Ectodermal cell (in vitro differentiated cells): ENCODE results near the gene WWP2.
"Not testable (repeated sequence)": the region's sequence is repeated elsewhere in the genome, so short reads cannot be mapped to it uniquely, and the experiment has no call there.

ENCODE experiments used
- H3K27ac ChIP-seq: 2 replicates; pipeline ENCODE4 v1.7.0; 2013; ENCODE audit warnings: mild to moderate bottlenecking, low read depth, low read length; ENCODE audit not compliant: insufficient read depth, poor library complexity, severe bottlenecking
- H3K27me3 ChIP-seq: 2 replicates; pipeline ENCODE4 v1.7.0; 2013; ENCODE audit warnings: mild to moderate bottlenecking, low read length; ENCODE audit not compliant: insufficient read depth, control insufficient read depth, poor library complexity, severe bottlenecking
- H3K36me3 ChIP-seq: one replicate; pipeline ENCODE4 v1.7.0; 2013; ENCODE audit warnings: low read length; ENCODE audit not compliant: control insufficient read depth, insufficient read depth
- H3K4me1 ChIP-seq: one replicate; pipeline ENCODE4 v1.7.0; 2013; ENCODE audit warnings: low read length; ENCODE audit not compliant: control insufficient read depth, insufficient read depth
- H3K4me3 ChIP-seq: 2 replicates; pipeline ENCODE4 v1.7.0; 2013; ENCODE audit warnings: low read depth, low read length, control low read depth; ENCODE audit not compliant: insufficient read depth
- H3K9me3 ChIP-seq: 2 replicates; pipeline ENCODE4 v1.7.0; 2013; ENCODE audit warnings: mild to moderate bottlenecking, low read length, moderate library complexity; ENCODE audit not compliant: control insufficient read depth
- WGBS, 2 experiments: methylation state at CpG; one replicate each; pipeline ENCODE4 v1.1.7; 2013; ENCODE audit warnings: missing lambda C conversion rate in 2 of 2; 5-methylcytosine and 5-hydroxymethylcytosine counted together

WWP2 gene

DNA sequence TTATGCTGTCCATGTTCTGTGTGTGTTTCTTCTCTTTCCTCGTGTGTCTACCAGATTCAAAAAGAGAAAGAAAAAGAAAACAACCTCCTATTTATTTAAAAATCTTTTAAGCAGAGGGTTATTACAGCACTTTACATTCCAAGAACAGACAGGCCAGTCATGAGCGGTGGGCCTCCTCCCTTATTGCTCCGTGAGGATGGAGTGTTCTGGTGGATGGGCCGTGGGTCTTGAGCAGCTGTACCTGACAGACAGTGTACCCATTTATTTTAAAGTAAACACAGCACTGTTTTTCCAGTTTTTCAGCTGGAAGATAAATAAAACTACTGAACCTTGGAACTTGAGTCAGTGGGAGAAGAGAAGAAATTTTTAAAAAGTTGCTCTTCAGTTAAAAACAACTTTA is 52.4 kb downstream of the WWP2 start:
- Histone ChIP-seq H3K4me1 (peaks cover 3% of the 10 kb centered on the region), H3K27me3 (no peaks in the 10 kb centered on the region), H3K36me3 (no peaks in the 10 kb centered on the region), H3K4me3 (no peak overlapping the region), H3K27ac (no peak overlapping the region), H3K9me3 (no peaks in the 10 kb centered on the region)
- 95 to 100% methylated on average over 3 to 4 of the region's 4 CpGs for WGBS, 2 experiments

DNA sequence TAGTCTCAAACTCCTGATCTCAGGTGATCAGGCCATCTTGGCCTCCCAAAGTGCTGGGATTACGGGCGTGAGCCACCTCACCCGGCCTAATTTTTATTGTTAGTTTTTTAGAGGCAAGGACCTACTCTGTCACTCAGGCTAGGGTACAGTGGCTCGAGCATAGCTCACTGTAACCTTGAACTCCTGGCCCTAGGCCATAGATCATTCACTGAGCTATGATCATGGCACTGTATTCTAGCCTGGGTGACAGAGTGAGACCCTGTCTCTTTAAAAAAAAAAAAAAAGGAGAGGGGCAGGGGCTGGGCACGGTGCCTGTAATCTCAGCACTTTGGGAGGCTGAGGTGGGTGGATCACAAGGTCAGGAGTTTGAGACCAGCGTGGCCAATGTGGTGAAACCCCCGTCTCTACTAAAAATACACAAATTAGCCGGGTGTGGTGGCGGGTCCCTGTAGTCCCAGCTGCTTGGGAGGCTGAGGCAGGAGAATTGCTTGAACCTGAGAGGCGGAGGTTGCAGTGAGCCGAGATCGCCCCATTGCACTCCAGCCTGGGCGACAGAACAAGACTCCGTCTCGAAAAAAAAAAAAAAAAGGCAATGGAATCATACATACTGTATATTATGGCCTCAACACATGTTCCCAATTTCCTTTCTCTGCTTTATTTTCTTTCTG is 53.2 kb downstream of the WWP2 start:
- not testable (repeated sequence) for H3K4me1 ChIP-seq, H3K27me3 ChIP-seq, H3K4me3 ChIP-seq, H3K27ac ChIP-seq, H3K9me3 ChIP-seq, H3K36me3 ChIP-seq
- WGBS, 2 experiments: 93 to 95% methylated on average over 15 of the region's 15 CpGs

DNA sequence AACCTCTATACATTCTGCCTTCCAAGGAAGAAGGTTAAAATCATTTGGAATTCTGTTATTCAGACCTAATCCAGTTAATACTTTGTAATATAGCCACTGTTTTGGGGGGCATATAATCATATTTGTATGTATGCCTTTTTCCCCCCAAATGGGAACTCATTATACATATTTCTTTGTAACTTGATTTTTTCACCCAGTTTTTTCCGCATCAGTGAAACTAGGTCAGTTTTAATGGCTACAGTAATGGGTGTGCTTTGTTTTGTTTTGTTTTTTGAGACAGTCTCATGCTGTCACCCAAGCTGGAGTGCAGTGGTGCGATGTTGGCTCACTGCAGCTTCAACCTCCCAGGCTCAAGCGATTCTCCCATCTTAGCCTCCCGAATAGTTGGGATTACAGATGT is 54.9 kb downstream of the WWP2 start:
- Histone ChIP-seq H3K27me3 (no peaks in the 10 kb centered on the region), H3K9me3 (no peaks in the 10 kb centered on the region), H3K4me1 (peaks cover 9% of the 10 kb centered on the region), H3K36me3 (no peaks in the 10 kb centered on the region), H3K4me3 (no peak overlapping the region), H3K27ac (no peak overlapping the region)
- 94 to 95% methylated on average over 4 of the region's 4 CpGs for WGBS, 2 experiments

DNA sequence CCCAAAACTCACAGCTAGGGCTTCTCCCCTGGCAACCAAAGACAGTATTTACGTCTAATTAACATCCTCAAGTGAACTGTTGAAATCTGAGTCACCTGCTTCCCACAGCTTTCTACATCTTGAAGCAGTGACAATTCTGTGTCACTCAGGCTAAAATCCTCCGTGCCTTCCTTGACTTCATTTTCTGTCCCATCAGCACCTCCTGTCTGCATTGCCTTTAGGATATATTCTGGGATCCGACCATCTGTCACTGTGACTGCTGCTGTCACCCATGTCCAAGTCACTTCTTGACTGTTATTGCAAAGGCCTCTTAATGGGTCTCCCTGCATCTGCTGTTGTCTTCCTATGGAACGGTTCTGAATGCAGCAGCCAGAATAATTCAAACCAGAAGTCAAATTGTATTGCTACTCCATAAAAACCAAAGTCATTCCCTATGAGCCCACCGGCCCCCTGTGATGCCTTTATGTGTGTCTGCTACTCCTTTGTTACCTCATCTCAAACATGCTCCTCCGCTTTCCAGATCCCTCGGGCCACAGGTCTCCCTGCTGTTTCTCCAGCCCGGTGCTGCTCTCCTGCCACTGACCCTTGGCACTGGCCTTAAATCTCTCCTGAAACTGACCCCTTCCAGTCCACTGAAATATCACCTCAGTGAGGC is 56.9 kb downstream of the WWP2 start:
- Histone ChIP-seq H3K36me3 (no peaks in the 10 kb centered on the region), H3K27ac (no peak overlapping the region), H3K9me3 (no peaks in the 10 kb centered on the region), H3K4me1 (peaks cover 9% of the 10 kb centered on the region), H3K4me3 (no peak overlapping the region), H3K27me3 (no peaks in the 10 kb centered on the region)
- 55 to 61% methylated on average over 8 of the region's 8 CpGs for WGBS, 2 experiments

DNA sequence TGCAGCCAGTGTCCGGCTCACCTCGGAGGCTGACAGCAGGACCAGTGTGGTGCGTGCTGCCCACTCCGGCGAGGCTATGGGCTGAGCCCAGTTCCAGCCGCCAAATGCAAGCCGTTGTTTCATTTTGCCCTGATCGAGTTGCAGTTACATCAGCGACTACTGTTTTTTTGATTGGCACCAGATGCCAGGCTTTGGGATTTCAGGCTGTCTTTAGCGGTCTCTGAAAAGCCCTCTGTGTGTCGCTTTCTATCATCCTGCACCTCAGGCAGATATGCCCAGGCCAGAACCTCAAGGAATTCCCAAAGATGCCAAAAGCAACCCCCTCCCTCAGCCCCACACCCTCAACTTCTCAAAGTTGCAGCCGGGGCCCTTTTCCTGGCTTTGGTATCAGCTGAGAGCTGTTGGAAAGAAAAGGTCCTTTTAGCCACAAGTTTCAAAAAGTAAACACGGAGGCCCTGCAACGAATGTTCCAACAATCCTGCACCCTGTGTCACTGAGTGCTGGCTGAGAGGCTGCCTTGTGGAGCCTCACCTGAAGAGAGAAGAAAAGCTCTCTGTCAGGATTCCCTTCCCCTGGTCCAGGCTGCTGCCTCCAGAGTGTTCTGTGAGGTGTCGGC is 58.9 kb downstream of the WWP2 start:
- Histone ChIP-seq H3K4me1 (peaks cover 9% of the 10 kb centered on the region), H3K27me3 (no peaks in the 10 kb centered on the region), H3K9me3 (no peaks in the 10 kb centered on the region), H3K4me3 (no peak overlapping the region), H3K27ac (no peak overlapping the region), H3K36me3 (no peaks in the 10 kb centered on the region)
- 91 to 92% methylated on average over 15 of the region's 15 CpGs for WGBS, 2 experiments

DNA sequence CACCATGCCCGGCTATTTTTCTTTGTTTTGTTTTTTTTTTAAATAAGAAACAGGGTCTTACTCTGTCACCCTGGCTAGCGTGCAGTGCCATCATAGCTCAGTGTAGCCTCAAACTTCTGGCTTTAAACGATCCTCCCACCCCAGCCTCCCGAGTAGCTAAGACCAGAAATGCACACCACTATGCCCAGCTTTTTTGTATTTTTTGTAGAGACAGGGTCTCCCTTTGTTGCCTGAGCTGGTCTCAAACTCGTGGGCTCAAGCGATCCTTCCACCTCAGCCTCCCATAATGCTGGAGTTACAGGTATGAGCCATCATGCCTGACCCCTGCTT is 59.7 kb downstream of the WWP2 start:
- Histone ChIP-seq H3K27ac (no peak overlapping the region), H3K27me3 (no peaks in the 10 kb centered on the region), H3K36me3 (no peaks in the 10 kb centered on the region), H3K4me1 (peaks cover 9% of the 10 kb centered on the region), H3K4me3 (no peak overlapping the region), H3K9me3 (no peaks in the 10 kb centered on the region)
- 90 to 93% methylated on average over 6 of the region's 6 CpGs for WGBS, 2 experiments

DNA sequence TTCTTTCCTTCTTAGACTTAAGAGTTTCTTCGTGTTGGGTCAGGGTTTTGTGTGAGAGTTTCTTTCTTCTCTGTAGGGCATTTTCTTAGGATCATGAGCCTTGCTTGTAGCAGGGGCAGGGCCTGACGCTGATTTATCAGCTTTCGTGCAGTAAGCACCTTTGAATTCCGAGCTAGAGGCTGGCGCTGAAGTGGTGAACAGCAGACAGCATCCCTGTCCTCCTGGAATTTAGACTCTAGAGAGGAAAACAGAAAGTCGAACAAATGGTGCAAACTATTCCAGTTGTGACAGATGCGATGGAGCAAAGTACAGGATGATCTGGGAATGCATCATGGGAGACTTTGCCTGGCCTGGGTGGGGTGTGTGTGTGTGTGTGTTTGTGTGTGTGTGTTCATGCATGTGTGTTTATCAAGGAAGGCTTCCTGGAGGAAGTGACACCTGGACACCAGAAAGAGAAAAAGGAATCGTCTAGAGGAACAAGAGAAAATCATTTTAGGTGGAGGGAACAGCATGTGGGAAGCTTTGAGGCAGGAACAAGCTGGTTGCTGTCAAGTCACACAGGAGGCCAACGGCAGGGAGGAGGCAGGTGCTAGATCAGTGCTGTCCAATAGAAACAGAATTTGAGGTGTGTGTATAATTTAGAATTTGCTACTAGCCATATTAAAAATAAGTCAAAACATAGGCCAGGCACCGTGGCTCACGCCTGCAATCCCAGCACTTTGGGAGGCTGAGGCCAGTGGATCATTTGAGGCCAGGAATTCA is 60.2 kb downstream of the WWP2 start:
- H3K36me3 ChIP-seq: no peaks in the 10 kb centered on the region
- no peaks in the 10 kb centered on the region for H3K9me3 ChIP-seq
- H3K4me1 ChIP-seq: peaks cover 9% of the 10 kb centered on the region
- H3K27me3 ChIP-seq: no peaks in the 10 kb centered on the region
- 94% methylated on average over 11 of the region's 11 CpGs for WGBS, 2 experiments
- H3K27ac ChIP-seq: no peak overlapping the region
- H3K4me3 ChIP-seq: no peak overlapping the region

GRCh38 chr16:69823831-69824563 is 61.9 kb downstream of the WWP2 start:
- Histone ChIP-seq H3K27me3 (no peaks in the 10 kb centered on the region), H3K27ac (no peak overlapping the region), H3K4me1 (peaks cover 5% of the 10 kb centered on the region), H3K9me3 (no peaks in the 10 kb centered on the region), H3K36me3 (no peaks in the 10 kb centered on the region), H3K4me3 (no peak overlapping the region)
- WGBS, 2 experiments: 92 to 94% methylated on average over 10 of the region's 10 CpGs

DNA sequence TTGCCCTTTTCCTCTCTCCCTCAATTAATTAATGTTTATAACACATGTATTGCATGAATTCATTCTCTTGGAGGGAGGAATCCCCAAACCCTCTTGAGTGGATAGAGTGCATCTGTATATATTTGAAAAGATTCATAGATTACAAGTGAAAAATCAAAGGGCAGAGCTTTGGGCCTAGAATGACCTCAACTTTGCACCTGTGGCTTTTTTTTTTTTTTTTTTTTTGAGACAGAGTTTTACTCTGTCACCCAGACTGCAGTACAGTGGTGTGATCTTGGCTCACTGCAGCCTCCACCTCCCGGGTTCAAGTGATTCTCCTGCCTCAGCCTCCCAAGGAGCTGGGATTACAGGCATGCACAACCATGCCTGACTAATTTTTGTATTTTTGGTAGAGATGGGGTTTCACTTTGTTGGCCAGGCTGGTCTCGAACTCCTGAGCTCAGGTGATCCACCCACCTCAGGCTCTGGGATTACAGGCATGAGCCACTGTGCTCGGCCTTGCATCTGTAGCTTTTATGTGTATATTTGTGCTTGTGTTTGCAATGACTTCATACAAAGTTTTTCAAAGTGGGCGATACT is 62.5 kb downstream of the WWP2 start:
- not testable (repeated sequence) for H3K27me3 ChIP-seq, H3K4me3 ChIP-seq, H3K27ac ChIP-seq, H3K9me3 ChIP-seq, H3K36me3 ChIP-seq, H3K4me1 ChIP-seq
- WGBS, 2 experiments: 94 to 96% methylated on average over 4 of the region's 4 CpGs
